ENCODE results near the gene WDR64.

- TF ChIP-seq CTCF (IDR thresholded peaks at IDR 0.05) = no peak
- TF ChIP-seq POLR2A (IDR thresholded peaks at IDR 0.05) = peak; percentile 90 to 96
These were observed 11.8 kb upstream of the WDR64 start, which contains the start of the genes CHML and OPN3 for GRCh38 chr1:241640149-241640866.
